H9 (cell line): ENCODE results near the gene IRF2. TPM values are rescaled to one million over a fixed set of nuclear protein-coding genes. Genes with fewer than 3 reads are reported as not detected.

ENCODE experiments used
- DNase-seq: peaks from one replicate; pipeline ENCODE4 v3.0.0-alpha.2; 2017
- H2AFZ ChIP-seq: one replicate; pipeline ENCODE4 v1.6.1; 2013; ENCODE audit warnings: mild to moderate bottlenecking, low read length, control low read depth, moderate library complexity
- H2AK5ac ChIP-seq: 2 replicates; pipeline ENCODE4 v1.6.1; 2013; ENCODE audit warnings: low read length, control low read depth, mixed read lengths; ENCODE audit not compliant: insufficient read length
- H2BK120ac ChIP-seq: one replicate; pipeline ENCODE4 v1.6.1; 2013; ENCODE audit warnings: low read depth, mild to moderate bottlenecking, low read length, control low read depth, inconsistent platforms; ENCODE audit not compliant: poor library complexity, severe bottlenecking
- H2BK12ac ChIP-seq: 2 replicates; pipeline ENCODE4 v1.6.1; 2013; ENCODE audit warnings: low read length, control low read depth, mixed read lengths, low read depth; ENCODE audit not compliant: insufficient read length
- H2BK15ac ChIP-seq: 2 replicates; pipeline ENCODE4 v1.6.1; 2013; ENCODE audit warnings: low read depth, low read length, control low read depth
- H2BK20ac ChIP-seq: one replicate; pipeline ENCODE4 v1.6.1; 2013; ENCODE audit warnings: low read depth, mild to moderate bottlenecking, low read length, control low read depth, inconsistent platforms; ENCODE audit not compliant: poor library complexity, severe bottlenecking
- H2BK5ac ChIP-seq: 2 replicates; pipeline ENCODE4 v1.6.1; 2013; ENCODE audit warnings: low read length, control low read depth, mixed read lengths; ENCODE audit not compliant: insufficient read length
- H3K14ac ChIP-seq: 2 replicates; pipeline ENCODE4 v1.6.1; 2013; ENCODE audit warnings: low read length, control low read depth; ENCODE audit not compliant: insufficient read depth
- H3K18ac ChIP-seq: 2 replicates; pipeline ENCODE4 v1.6.1; 2013; ENCODE audit warnings: low read depth, mild to moderate bottlenecking, mixed read lengths, low read length, control low read depth; ENCODE audit not compliant: insufficient read length
- H3K23ac ChIP-seq: 2 replicates; pipeline ENCODE4 v1.6.1; 2013; ENCODE audit warnings: low read length, control low read depth, mixed read lengths, low read depth; ENCODE audit not compliant: insufficient read length
- H3K23me2 ChIP-seq: 2 replicates; pipeline ENCODE4 v1.6.1; 2013; ENCODE audit warnings: low read depth, mild to moderate bottlenecking, mixed read lengths, low read length, control low read depth; ENCODE audit not compliant: insufficient read length, poor library complexity, severe bottlenecking
- H3K27ac ChIP-seq: 2 replicates; pipeline ENCODE4 v1.5.1; 2013; ENCODE audit warnings: low read length, control low read depth, mixed read lengths, low read depth; ENCODE audit not compliant: insufficient read length
- H3K27me3 ChIP-seq: 2 replicates; pipeline ENCODE4 v1.6.1; 2013; ENCODE audit warnings: low read length, control low read depth, inconsistent platforms; ENCODE audit not compliant: insufficient read depth
- H3K4ac ChIP-seq: 2 replicates; pipeline ENCODE4 v1.6.1; 2013; ENCODE audit warnings: low read depth, mild to moderate bottlenecking, control low read depth, inconsistent platforms, low read length, moderate library complexity
- H3K4me1 ChIP-seq: 2 replicates; pipeline ENCODE4 v1.6.1; 2013; ENCODE audit warnings: low read length, control low read depth, inconsistent platforms; ENCODE audit not compliant: insufficient read depth
- H3K4me2 ChIP-seq: 2 replicates; pipeline ENCODE4 v1.6.1; 2013; ENCODE audit warnings: low read length, control low read depth, mixed read lengths; ENCODE audit not compliant: insufficient read length, insufficient read depth
- H3K56ac ChIP-seq: 2 replicates; pipeline ENCODE4 v1.6.1; 2013; ENCODE audit warnings: low read depth, mild to moderate bottlenecking, mixed read lengths, low read length, control low read depth; ENCODE audit not compliant: insufficient read length
- H3K79me1 ChIP-seq: 2 replicates; pipeline ENCODE4 v1.6.1; 2013; ENCODE audit warnings: low read depth, mild to moderate bottlenecking, moderate library complexity, low read length, control low read depth, inconsistent platforms; ENCODE audit not compliant: insufficient read depth, poor library complexity, severe bottlenecking
- H3K79me2 ChIP-seq: 2 replicates; pipeline ENCODE4 v1.6.1; 2013; ENCODE audit warnings: low read length, control low read depth, inconsistent platforms; ENCODE audit not compliant: insufficient read depth
- H3K9ac ChIP-seq: 2 replicates; pipeline ENCODE4 v1.6.1; 2013; ENCODE audit warnings: low read length, control low read depth, mixed read lengths; ENCODE audit not compliant: insufficient read length; ENCODE audit errors: extremely low read depth
- H3K9me3 ChIP-seq: one replicate; pipeline ENCODE4 v1.6.1; 2013; ENCODE audit warnings: low read depth, low read length, inconsistent platforms; ENCODE audit not compliant: control insufficient read depth
- H3T11ph ChIP-seq: one replicate; pipeline ENCODE4 v1.6.1; 2013; ENCODE audit warnings: mild to moderate bottlenecking, low read length, control low read depth, inconsistent platforms
- H4K20me1 ChIP-seq: one replicate; pipeline ENCODE4 v1.6.1; 2013; ENCODE audit not compliant: control insufficient read depth, insufficient read length, insufficient read depth
- H4K5ac ChIP-seq: 2 replicates; pipeline ENCODE4 v1.6.1; 2013; ENCODE audit warnings: low read depth, mild to moderate bottlenecking, mixed read lengths, low read length, control low read depth; ENCODE audit not compliant: insufficient read length
- H4K8ac ChIP-seq: replicated peaks from 2 replicates; pipeline ENCODE4 v1.6.1; 2013; ENCODE audit warnings: low read length, control low read depth, mixed read lengths, low read depth; ENCODE audit not compliant: insufficient read length
- H4K91ac ChIP-seq: 2 replicates; pipeline ENCODE4 v1.6.1; 2013; ENCODE audit warnings: low read depth, mild to moderate bottlenecking, moderate library complexity, mixed read lengths, low read length, control low read depth; ENCODE audit not compliant: insufficient read length
- H3K27ac Mint-ChIP-seq, 3 experiments: 2 replicates in 2 of 3; 3 replicates in 1 of 3; pipeline ENCODE4 v1.8.0; 2020 to 2021; ENCODE audit warnings: mixed read lengths in 3 of 3, mild to moderate bottlenecking in 1 of 3, moderate library complexity in 1 of 3
- H3K27me3 Mint-ChIP-seq: 2 replicates; pipeline ENCODE4 v1.8.0; 2021; ENCODE audit warnings: low read depth, mild to moderate bottlenecking, moderate library complexity, mixed read lengths
- H3K36me3 Mint-ChIP-seq, 3 experiments: 2 replicates in 2 of 3; 3 replicates in 1 of 3; pipeline ENCODE4 v1.8.0; 2020 to 2021; ENCODE audit warnings: low read depth in 3 of 3, mixed read lengths in 3 of 3; ENCODE audit not compliant: insufficient read depth in 1 of 3
- H3K4me1 Mint-ChIP-seq, 2 experiments: 2 replicates each; pipeline ENCODE4 v1.8.0; 2020; ENCODE audit warnings: mixed read lengths in 2 of 2
- H3K4me3 Mint-ChIP-seq, 2 experiments: 2 replicates in 1 of 2; 3 replicates in 1 of 2; pipeline ENCODE4 v1.8.0; 2020 to 2021; ENCODE audit warnings: mild to moderate bottlenecking in 2 of 2, mixed read lengths in 2 of 2, moderate library complexity in 1 of 2
- H3K9me3 Mint-ChIP-seq, 2 experiments: 2 replicates in 1 of 2; 3 replicates in 1 of 2; pipeline ENCODE4 v1.8.0; 2020; ENCODE audit warnings: mild to moderate bottlenecking in 2 of 2, mixed read lengths in 2 of 2, moderate library complexity in 1 of 2
- WGBS: extraction: QIAGEN DNeasy Blood & Tissue Kit; methylation state at CpG from one replicate; pipeline ENCODE4 v1.1.7; 2013; ENCODE audit warnings: missing lambda C conversion rate, low lambda C conversion rate, mixed read lengths; ENCODE audit not compliant: insufficient read length; ENCODE audit errors: extremely low coverage; 5-methylcytosine and 5-hydroxymethylcytosine counted together
- total RNA-seq: library from RNA; stranded (reverse); gene quantifications from 2 replicates; pipeline ENCODE4 v1.2.1, GENCODE V29; 2021
- TF ChIP-seq, protein P1 (sequence below): fragments of 200-600 bp; sonication (generic); conservative IDR thresholded peaks from 3 replicates; pipeline ENCODE4 v1.8.0; 2021; ENCODE audit warnings: antibody characterized with exemption, mild to moderate bottlenecking

Gene IRF2
- total RNA-seq, 1 experiment from 2014 or later, result 13.5 TPM

DNA sequence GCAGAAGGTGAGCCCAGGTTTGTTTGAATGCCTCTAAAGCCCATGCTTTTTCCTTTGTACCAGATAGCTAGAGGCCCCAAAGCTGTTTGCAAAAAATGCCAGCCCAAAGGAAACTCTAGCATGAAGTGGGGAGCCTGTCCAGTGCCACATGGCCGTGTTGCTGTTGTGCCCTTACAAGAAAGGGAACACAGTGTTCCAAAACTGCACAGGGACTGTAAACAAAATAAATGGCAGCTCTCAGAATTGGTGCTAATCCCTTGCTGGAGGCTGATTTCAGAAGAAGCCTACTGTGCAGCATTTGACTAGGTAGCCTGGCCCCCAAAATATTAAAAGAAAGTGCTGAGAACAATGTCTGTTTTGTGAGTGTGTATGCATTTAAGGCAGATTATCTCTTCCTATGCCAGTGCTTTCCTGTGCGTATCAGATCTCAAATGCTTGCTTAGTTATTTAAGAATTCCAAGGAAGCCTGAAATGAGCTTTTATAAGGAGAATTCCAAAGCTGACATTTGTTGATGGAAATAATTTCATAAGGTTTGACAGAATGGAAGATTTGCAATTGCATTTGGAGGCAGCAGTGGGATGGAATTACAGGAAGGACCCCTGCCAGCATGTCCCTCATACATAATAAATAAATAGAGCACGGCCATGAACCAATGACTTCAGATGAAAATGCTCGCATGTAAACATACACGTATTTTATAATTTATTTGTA lies 115.7 kb downstream of the IRF2 start:
- Mint-ChIP-seq H3K9me3 (no peaks in the 10 kb centered on the region; a peak in 2 of 5 replicates), H3K27me3 (no peaks in the 10 kb centered on the region), H3K27ac (peak overlapping the region in 1 of 3 experiments; percentile 66; a peak in 1 of 7 replicates), H3K4me3 (no peak overlapping the region), H3K36me3 (no peaks in the 10 kb centered on the region), H3K4me1 (peaks cover 13 to 17% of the 10 kb centered on the region in 2 experiments)
- H3K9me3 ChIP-seq, result no peaks in the 10 kb centered on the region
- no peak overlapping the region for H3K14ac ChIP-seq
- no peaks in the 10 kb centered on the region for H3K79me2 ChIP-seq
- H3K4me1 ChIP-seq, result no peaks in the 10 kb centered on the region
- H2AK5ac ChIP-seq, result no peak overlapping the region
- no peak overlapping the region for H3K4ac ChIP-seq
- H3K27me3 ChIP-seq, result no peaks in the 10 kb centered on the region
- no peak overlapping the region for H2BK15ac ChIP-seq
- no peak overlapping the region for H2BK20ac ChIP-seq
- H2AFZ ChIP-seq, result no peak overlapping the region
- H3K23me2 ChIP-seq, result no peaks in the 10 kb centered on the region
- H2BK120ac ChIP-seq, result no peak overlapping the region
- TF ChIP-seq, protein P1, sequence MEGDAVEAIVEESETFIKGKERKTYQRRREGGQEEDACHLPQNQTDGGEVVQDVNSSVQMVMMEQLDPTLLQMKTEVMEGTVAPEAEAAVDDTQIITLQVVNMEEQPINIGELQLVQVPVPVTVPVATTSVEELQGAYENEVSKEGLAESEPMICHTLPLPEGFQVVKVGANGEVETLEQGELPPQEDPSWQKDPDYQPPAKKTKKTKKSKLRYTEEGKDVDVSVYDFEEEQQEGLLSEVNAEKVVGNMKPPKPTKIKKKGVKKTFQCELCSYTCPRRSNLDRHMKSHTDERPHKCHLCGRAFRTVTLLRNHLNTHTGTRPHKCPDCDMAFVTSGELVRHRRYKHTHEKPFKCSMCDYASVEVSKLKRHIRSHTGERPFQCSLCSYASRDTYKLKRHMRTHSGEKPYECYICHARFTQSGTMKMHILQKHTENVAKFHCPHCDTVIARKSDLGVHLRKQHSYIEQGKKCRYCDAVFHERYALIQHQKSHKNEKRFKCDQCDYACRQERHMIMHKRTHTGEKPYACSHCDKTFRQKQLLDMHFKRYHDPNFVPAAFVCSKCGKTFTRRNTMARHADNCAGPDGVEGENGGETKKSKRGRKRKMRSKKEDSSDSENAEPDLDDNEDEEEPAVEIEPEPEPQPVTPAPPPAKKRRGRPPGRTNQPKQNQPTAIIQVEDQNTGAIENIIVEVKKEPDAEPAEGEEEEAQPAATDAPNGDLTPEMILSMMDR, result no peak
- H4K20me1 ChIP-seq, result no peaks in the 10 kb centered on the region
- H3K79me1 ChIP-seq, result no peaks in the 10 kb centered on the region
- H4K5ac ChIP-seq, result no peak overlapping the region
- H3K9ac ChIP-seq, result no peak overlapping the region
- no peak overlapping the region for H3T11ph ChIP-seq
- no peak overlapping the region for H3K56ac ChIP-seq
- H3K18ac ChIP-seq, result no peak overlapping the region
- peak; percentile 14 for DNase-seq
- H3K27ac ChIP-seq, result no peak overlapping the region
- H3K23ac ChIP-seq, result no peak overlapping the region
- H3K4me2 ChIP-seq, result no peak overlapping the region
- H4K91ac ChIP-seq, result no peak overlapping the region
- WGBS, result no CpG with 5 or more reads among the region's 5 CpGs
- no peak overlapping the region for H2BK5ac ChIP-seq
- no peak overlapping the region for H2BK12ac ChIP-seq
- no peak overlapping the region for H4K8ac ChIP-seq
